OCI-LY3 (cell line): ENCODE measurements around the gene RAB19.

Experiments used
- CTCF ChIP-seq: fragments of 200-600, 300-600 bp; sonication (generic); IDR thresholded peaks from 2 replicates; pipeline ENCODE4 v1.5.1; 2014; ENCODE audit warnings: antibody characterized with exemption, low read length, low read depth
- EZH2phosphoT487 ChIP-seq: fragments of 200-600 bp; shearing (Covaris generic); IDR thresholded peaks from 2 replicates; pipeline ENCODE4 v1.6.1; 2018; ENCODE audit warnings: antibody characterized with exemption, mixed run types, low read depth

- TF ChIP-seq CTCF: no peak
- TF ChIP-seq EZH2phosphoT487: no peak
Measured at GRCh38 chr7:140358024-140358411, 45.8 kb upstream of the RAB19 start.
